Sigmoid colon (tissue), 7 donors: ENCODE results near the gene PER2. TPM values are rescaled to one million over a fixed set of nuclear protein-coding genes. Genes with fewer than 3 reads are reported as not detected.

Source experiments
- DNase-seq: peaks from one replicate; pipeline ENCODE4 v3.0.0-alpha.2; 2019
- H3K27ac ChIP-seq, 4 donors: fragments of 200-600 bp; sonication (generic); one replicate each; pipeline ENCODE4 v1.5.1; 2016 to 2019; ENCODE audit warnings: mild to moderate bottlenecking in 1 of 4
- H3K27me3 ChIP-seq, 3 donors: fragments of 200-600 bp; sonication (generic); one replicate each; pipeline ENCODE4 v1.5.1; 2019; ENCODE audit warnings: mild to moderate bottlenecking in 1 of 3
- H3K36me3 ChIP-seq, 4 donors: fragments of 200-600 bp; sonication (generic); one replicate each; pipeline ENCODE4 v1.5.1; 2016 to 2019
- H3K4me1 ChIP-seq, 4 donors: fragments of 200-600 bp; sonication (generic); one replicate each; pipeline ENCODE4 v1.5.1; 2017 to 2019
- H3K4me3 ChIP-seq, 4 donors: fragments of 200-600 bp; sonication (generic); one replicate each; pipeline ENCODE4 v1.5.1; 2017 to 2019; ENCODE audit warnings: mild to moderate bottlenecking in 2 of 4, moderate library complexity in 1 of 4
- H3K9me3 ChIP-seq, 4 donors: fragments of 200-600 bp in 3 of 4; sonication (generic) in 3 of 4; one replicate each; pipeline versions ENCODE4 v1.5.1 to v1.6.1; 2013 to 2019
- EP300 ChIP-seq, 4 donors: sonication (generic); formaldehyde crosslinking; IDR thresholded peaks; one replicate each; pipeline ENCODE4 v1.6.1; 2017; ENCODE audit warnings: antibody characterized with exemption in 4 of 4
- POLR2A ChIP-seq, 2 donors: fragments of 450-650 bp; IDR thresholded peaks; one replicate each; pipeline ENCODE4 v1.6.1; 2016; ENCODE audit warnings: antibody characterized with exemption in 2 of 2, mild to moderate bottlenecking in 2 of 2, moderate library complexity in 2 of 2
- POLR2AphosphoS5 ChIP-seq, 4 donors: sonication (generic); formaldehyde crosslinking; IDR thresholded peaks; one replicate each; pipeline ENCODE4 v1.6.1; 2017; ENCODE audit warnings: antibody characterized with exemption in 4 of 4
- WGBS, 2 donors: extraction: QIAGEN DNeasy Blood & Tissue Kit; methylation state at CpG; one replicate each; pipeline ENCODE4 v1.1.7; 2013; 5-methylcytosine and 5-hydroxymethylcytosine counted together
- intact Hi-C: fragments of 100-400 bp; cut with DNase I; formaldehyde crosslinking; loops from one replicate; pipeline ENCODE4 v1.15.1; 2023
- polyA plus RNA-seq, 3 donors: library from polyadenylated mRNA; stranded (reverse); fragments of 200-250 nt; gene quantifications; one replicate each; pipeline ENCODE4 v1.2.3, GENCODE V29; 2013
- total RNA-seq, 4 donors: library from RNA; depleted of rRNA; stranded (reverse); fragments of >200 nt; gene quantifications; one replicate each; pipeline ENCODE4 v1.1.0, GENCODE V29; 2016
- TF ChIP-seq, protein P1 (sequence below), 4 experiments: fragments of 450-650 bp in 3 of 4; fragments of 200-600 bp in 1 of 4; IDR thresholded peaks; one replicate each; pipeline ENCODE4 v1.5.1; 2016 to 2019; ENCODE audit warnings: antibody characterized with exemption in 4 of 4, mild to moderate bottlenecking in 3 of 4, moderate library complexity in 2 of 4
- donor health status: healthy with polysubstance abuse.
- donor health status: Bipolar disorder and iron deficiency.
- donor health status: healthy.

Gene PER2
- total and polyA plus RNA-seq, 7 donors: 3.7 to 11.8 (median 7.7) TPM

DNA sequence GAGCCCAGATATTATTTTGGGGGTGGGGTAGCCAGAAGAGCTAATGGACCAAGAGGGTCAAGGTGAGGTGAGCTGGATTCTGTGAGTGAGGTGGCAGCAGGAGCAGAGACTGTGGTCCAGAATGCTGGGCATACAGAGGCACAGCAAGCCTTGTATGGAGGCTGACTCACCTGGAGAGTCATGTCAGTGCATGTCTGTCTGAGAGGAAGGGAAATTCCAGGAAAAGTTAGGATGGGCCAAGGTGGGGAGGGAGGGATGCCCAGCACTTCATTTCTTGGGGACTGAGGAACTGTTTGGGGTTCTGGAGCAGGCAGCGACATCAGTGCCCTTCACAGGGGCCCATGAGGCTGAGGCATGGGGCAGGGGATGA is 21.1 kb downstream of the PER2 start:
- Histone ChIP-seq H3K36me3 (peaks cover 8 to 78% (median 30%) of the 10 kb centered on the region in 4 donors), H3K27ac (no peak overlapping the region), H3K9me3 (no peaks in the 10 kb centered on the region), H3K4me3 (no peak overlapping the region), H3K27me3 (no peaks in the 10 kb centered on the region), H3K4me1 (peaks cover 0 to 20% (median 13%) of the 10 kb centered on the region in 4 donors)
- TF ChIP-seq EP300 (IDR thresholded peaks at IDR 0.05) (no peak), POLR2AphosphoS5 (IDR thresholded peaks at IDR 0.05) (no peak), POLR2A (IDR thresholded peaks at IDR 0.05) (no peak)
- TF ChIP-seq, protein P1, sequence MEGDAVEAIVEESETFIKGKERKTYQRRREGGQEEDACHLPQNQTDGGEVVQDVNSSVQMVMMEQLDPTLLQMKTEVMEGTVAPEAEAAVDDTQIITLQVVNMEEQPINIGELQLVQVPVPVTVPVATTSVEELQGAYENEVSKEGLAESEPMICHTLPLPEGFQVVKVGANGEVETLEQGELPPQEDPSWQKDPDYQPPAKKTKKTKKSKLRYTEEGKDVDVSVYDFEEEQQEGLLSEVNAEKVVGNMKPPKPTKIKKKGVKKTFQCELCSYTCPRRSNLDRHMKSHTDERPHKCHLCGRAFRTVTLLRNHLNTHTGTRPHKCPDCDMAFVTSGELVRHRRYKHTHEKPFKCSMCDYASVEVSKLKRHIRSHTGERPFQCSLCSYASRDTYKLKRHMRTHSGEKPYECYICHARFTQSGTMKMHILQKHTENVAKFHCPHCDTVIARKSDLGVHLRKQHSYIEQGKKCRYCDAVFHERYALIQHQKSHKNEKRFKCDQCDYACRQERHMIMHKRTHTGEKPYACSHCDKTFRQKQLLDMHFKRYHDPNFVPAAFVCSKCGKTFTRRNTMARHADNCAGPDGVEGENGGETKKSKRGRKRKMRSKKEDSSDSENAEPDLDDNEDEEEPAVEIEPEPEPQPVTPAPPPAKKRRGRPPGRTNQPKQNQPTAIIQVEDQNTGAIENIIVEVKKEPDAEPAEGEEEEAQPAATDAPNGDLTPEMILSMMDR (IDR thresholded peaks at IDR 0.05): no peak
- DNase-seq: no peak
- intact Hi-C loops: loop anchor here (10.0 kb wide), 1 partner anchor 63 kb away; the partner anchor contains the start of gene ILKAP
- WGBS, 2 donors: 98 to 100% methylated on average over 1 of the region's 1 CpG

DNA sequence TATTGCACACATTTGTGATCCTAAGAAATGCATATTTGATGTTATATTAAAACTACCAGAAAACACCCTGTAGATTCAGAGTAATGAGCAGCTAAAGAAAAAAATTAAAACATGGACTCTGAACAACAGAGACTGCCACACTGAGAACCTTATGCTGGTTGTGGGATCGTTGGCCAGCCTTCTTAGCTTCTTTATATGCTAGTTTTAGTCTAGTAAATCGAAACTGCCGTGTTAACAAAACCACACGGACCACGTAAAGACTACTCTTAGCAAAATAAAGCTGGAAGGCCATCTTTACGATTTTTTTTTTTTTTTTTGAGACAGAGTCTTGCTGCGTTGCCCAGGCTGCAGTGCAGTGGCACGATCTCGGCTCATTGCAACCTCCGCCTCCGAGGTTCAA is 22.8 kb downstream of the PER2 start:
- intact Hi-C loops: loop anchor here (10.0 kb wide), 1 partner anchor 61 kb away; the partner anchor contains the start of gene ILKAP

DNA sequence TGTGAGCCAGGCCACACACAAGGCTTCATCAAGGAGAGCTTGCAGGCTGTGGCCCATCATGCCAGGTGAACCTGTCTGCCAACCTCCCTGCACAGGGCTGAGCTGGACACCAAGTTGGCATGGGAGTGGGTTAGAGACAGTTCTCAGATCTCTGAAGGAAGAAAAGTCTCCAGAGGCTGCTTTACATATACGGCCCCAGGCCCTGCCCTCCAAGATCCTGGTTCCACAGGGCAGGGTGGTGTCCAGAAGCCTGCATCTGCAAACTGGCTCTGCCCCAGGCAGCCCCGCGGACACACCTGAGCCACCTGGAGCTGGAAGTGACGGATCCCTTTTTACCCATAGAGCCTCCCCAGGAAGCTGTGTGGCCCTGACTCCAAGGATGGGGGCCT is 24.3 kb downstream of the PER2 start:
- H3K4me1 ChIP-seq: peaks cover 0 to 33% (median 18%) of the 10 kb centered on the region in 4 donors
- H3K36me3 ChIP-seq: peaks cover 17 to 69% (median 28%) of the 10 kb centered on the region in 4 donors
- TF ChIP-seq POLR2A (IDR thresholded peaks at IDR 0.05): no peak
- no peak for TF ChIP-seq POLR2AphosphoS5 (IDR thresholded peaks at IDR 0.05)
- TF ChIP-seq, protein P1 (IDR thresholded peaks at IDR 0.05): no peak
- no peak for TF ChIP-seq EP300 (IDR thresholded peaks at IDR 0.05)
- 38 to 85% methylated on average over 4 of the region's 4 CpGs for WGBS, 2 donors
- no peak overlapping the region for H3K4me3 ChIP-seq
- H3K27ac ChIP-seq: peak overlapping the region; percentile 50 to 66 (median 65)
- no peaks in the 10 kb centered on the region for H3K9me3 ChIP-seq
- intact Hi-C loops: loop anchor here (5.0 to 10.0 kb wide), 3 partner anchors 59 to 342 kb away; partner anchors contain the start of genes ILKAP and SCLY
- no peaks in the 10 kb centered on the region for H3K27me3 ChIP-seq
- peak; percentile 65 for DNase-seq

More for the DNA sequence above, 22.8 kb downstream of the PER2 start:
- peaks cover 10 to 72% (median 26%) of the 10 kb centered on the region in 4 donors for H3K36me3 ChIP-seq
- no peaks in the 10 kb centered on the region for H3K9me3 ChIP-seq
- no peak overlapping the region for H3K4me3 ChIP-seq
- TF ChIP-seq POLR2AphosphoS5 (IDR thresholded peaks at IDR 0.05): no peak
- TF ChIP-seq, protein P1 (IDR thresholded peaks at IDR 0.05): no peak
- H3K4me1 ChIP-seq: peaks cover 0 to 30% (median 17%) of the 10 kb centered on the region in 4 donors
- no peak overlapping the region for H3K27ac ChIP-seq
- no peaks in the 10 kb centered on the region for H3K27me3 ChIP-seq
- WGBS, 2 donors: 92 to 93% methylated on average over 11 of the region's 11 CpGs
- DNase-seq: no peak

DNA sequence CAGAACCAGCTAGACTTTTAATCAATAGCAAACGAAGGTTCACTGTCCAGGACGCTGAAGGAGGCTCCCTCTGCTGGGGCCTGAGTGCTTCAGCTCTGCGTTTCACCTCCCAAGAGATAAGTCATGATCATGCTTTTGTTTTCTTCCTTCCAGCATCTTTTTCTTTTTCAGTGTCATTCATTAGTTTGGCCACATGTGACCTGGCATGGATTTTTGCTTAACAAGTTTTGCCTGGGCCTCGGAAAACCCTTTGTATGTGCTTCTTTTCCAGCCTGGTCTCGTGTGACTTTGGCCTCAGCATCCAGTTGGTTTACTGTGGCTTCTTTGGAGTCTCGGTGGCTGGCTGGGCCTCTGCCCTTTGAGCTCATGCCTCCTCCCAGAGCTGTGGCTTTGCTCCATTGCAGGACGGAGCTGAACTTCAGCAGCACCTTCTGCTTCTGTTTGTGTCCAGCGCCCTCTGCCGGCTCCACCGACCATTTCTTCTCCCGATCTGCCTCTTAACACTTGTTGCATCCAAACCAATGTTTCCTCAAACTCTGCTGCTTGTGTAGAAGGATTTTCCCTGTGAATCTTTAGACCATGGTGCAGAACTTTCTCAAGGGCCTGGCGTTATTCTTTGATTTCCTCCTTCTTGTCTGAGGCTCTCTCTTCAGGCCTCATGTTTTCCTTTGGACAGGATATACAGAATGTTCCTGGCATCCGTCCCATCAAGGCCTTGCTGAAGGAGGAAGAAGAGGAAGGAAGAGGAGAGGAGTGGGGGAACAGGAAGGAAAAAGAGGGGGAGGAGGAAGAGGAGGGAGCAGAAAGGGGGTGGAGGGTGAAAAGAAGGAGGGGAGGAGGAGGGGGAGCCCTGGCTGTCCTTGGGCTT is 25.0 kb downstream of the PER2 start:
- Histone ChIP-seq H3K27me3 (no peaks in the 10 kb centered on the region), H3K27ac (peak overlapping the region; percentile 50 to 66 (median 65)), H3K4me1 (peaks cover 0 to 33% (median 18%) of the 10 kb centered on the region in 4 donors), H3K36me3 (peaks cover 21 to 69% (median 30%) of the 10 kb centered on the region in 4 donors), H3K4me3 (no peak overlapping the region), H3K9me3 (no peaks in the 10 kb centered on the region)
- 12 to 30% methylated on average over 13 of the region's 13 CpGs for WGBS, 2 donors
- TF ChIP-seq, protein P1 (IDR thresholded peaks at IDR 0.05): peak; percentile 68 to 92 (median 90)
- TF ChIP-seq POLR2AphosphoS5 (IDR thresholded peaks at IDR 0.05): peak in 3 of 4 donors; percentile 29 to 43 (median 39)
- no peak for TF ChIP-seq POLR2A (IDR thresholded peaks at IDR 0.05)
- DNase-seq: peak; percentile 96
- intact Hi-C loops: loop anchor here (1.0 to 10.0 kb wide), 5 partner anchors 59 to 405 kb away; partner anchors contain the start of genes ERFE, ILKAP and SCLY
